Measurements from ENCODE around the gene CACNA1C. TPM values are rescaled to one million over a fixed set of nuclear protein-coding genes. Genes with fewer than 3 reads are reported as not detected.

The CACNA1C gene
- total RNA-seq, 1 experiment from 2014 or later = 1.1 TPM

GRCh38 chr12:2396448-2396871 lies 343.7 kb downstream of the CACNA1C start:
- Mint-ChIP-seq H3K27me3 (ENCODE audit: low read depth) (no peaks in the 10 kb centered on the region), H3K4me1 (peaks cover 2 to 7% of the 10 kb centered on the region in 2 experiments; a peak in 2 of 4 replicates), H3K27ac (no peak overlapping the region), H3K36me3 (ENCODE audit: insufficient read depth in 1 of 3, low read depth in 3 of 3) (no peaks in the 10 kb centered on the region), H3K9me3 (no peaks in the 10 kb centered on the region), H3K4me3 (no peak overlapping the region)
- Histone ChIP-seq H4K5ac (ENCODE audit: insufficient read length, low read depth, low read length) (no peak overlapping the region), H2BK12ac (ENCODE audit: insufficient read length, low read depth, low read length) (no peak overlapping the region), H2AK5ac (ENCODE audit: insufficient read length, low read length) (no peak overlapping the region), H4K91ac (ENCODE audit: insufficient read length, low read depth, low read length) (no peak overlapping the region), H4K20me1 (ENCODE audit: control insufficient read depth, insufficient read depth, insufficient read length) (no peaks in the 10 kb centered on the region), H2BK15ac (ENCODE audit: low read depth, low read length) (no peak overlapping the region), H3K9me3 (ENCODE audit: control insufficient read depth, low read depth, low read length) (no peaks in the 10 kb centered on the region), H3K79me1 (ENCODE audit: insufficient read depth, low read depth, low read length, poor library complexity, severe bottlenecking) (no peaks in the 10 kb centered on the region), H2BK5ac (ENCODE audit: insufficient read length, low read length) (no peak overlapping the region), H3K23me2 (ENCODE audit: insufficient read length, low read depth, low read length, poor library complexity, severe bottlenecking) (no peaks in the 10 kb centered on the region), H3K4me1 (ENCODE audit: insufficient read depth, low read length) (no peaks in the 10 kb centered on the region), H3K4ac (ENCODE audit: low read depth, low read length) (no peak overlapping the region), H2BK20ac (ENCODE audit: low read depth, low read length, poor library complexity, severe bottlenecking) (no peak overlapping the region), H3K23ac (ENCODE audit: insufficient read length, low read depth, low read length) (no peak overlapping the region), H3K27ac (ENCODE audit: insufficient read length, low read depth, low read length) (no peak overlapping the region), H2AFZ (ENCODE audit: low read length) (no peak overlapping the region), H3K79me2 (ENCODE audit: insufficient read depth, low read length) (no peaks in the 10 kb centered on the region), H3K56ac (ENCODE audit: insufficient read length, low read depth, low read length) (no peak overlapping the region), H4K8ac (replicated peaks; ENCODE audit: insufficient read length, low read depth, low read length) (no peak overlapping the region), H3K14ac (ENCODE audit: insufficient read depth, low read length) (no peak overlapping the region; the same call in 1 of the 2 replicates), H3K27me3 (ENCODE audit: insufficient read depth, low read length) (no peaks in the 10 kb centered on the region), H2BK120ac (ENCODE audit: low read depth, low read length, poor library complexity, severe bottlenecking) (no peak overlapping the region), H3K9ac (ENCODE audit: extremely low read depth, insufficient read length, low read length) (no peak overlapping the region), H3K4me2 (ENCODE audit: insufficient read depth, insufficient read length, low read length) (no peak overlapping the region), H3K18ac (ENCODE audit: insufficient read length, low read depth, low read length) (no peak overlapping the region), H3T11ph (ENCODE audit: low read length) (no peak overlapping the region)
- TF ChIP-seq CTCF (conservative IDR thresholded peaks at IDR 0.05) = no peak
- no peak for DNase-seq
- no CpG with 5 or more reads among the region's 6 CpGs for WGBS (ENCODE audit: extremely low coverage, insufficient read length, low lambda C conversion rate)

All from H9 (cell line).